HL-60 (cell line): ENCODE measurements around the gene RPS8.

Experiments used
- DNase-seq, 2 experiments: peaks; one replicate each; pipeline ENCODE4 v3.0.0-alpha.2; 2010 to 2020; ENCODE audit warnings: low read depth in 1 of 2, low spot score in 1 of 2
- H3K27ac ChIP-seq: fragments of 250-450 bp; sonication (Bioruptor Pico); replicated peaks from 2 replicates; pipeline ENCODE4 v1.5.1; 2020; ENCODE audit warnings: mild to moderate bottlenecking, moderate library complexity
- H3K27me3 ChIP-seq: fragments of 250-450 bp; sonication (Bioruptor Pico); 2 replicates; pipeline ENCODE4 v1.5.1; 2021; ENCODE audit warnings: mild to moderate bottlenecking, moderate library complexity; ENCODE audit not compliant: insufficient read depth, poor library complexity, severe bottlenecking
- H3K4me3 ChIP-seq: replicated peaks from 2 replicates; pipeline ENCODE4 v1.5.1; 2011; ENCODE audit warnings: mild to moderate bottlenecking, control low read depth, low read length; ENCODE audit not compliant: insufficient read depth
- CTCF ChIP-seq: IDR thresholded peaks from one replicate; pipeline ENCODE4 v1.5.1; 2011; ENCODE audit warnings: low read length, control low read depth, inconsistent platforms; ENCODE audit not compliant: insufficient read depth
- GABPA ChIP-seq: IDR thresholded peaks from 2 replicates; pipeline ENCODE4 v1.6.1; 2012; ENCODE audit warnings: low read depth
- POLR2AphosphoS5 ChIP-seq: IDR thresholded peaks from 2 replicates; pipeline ENCODE4 v1.6.1; 2012; ENCODE audit warnings: low read depth
- REST ChIP-seq: IDR thresholded peaks from 2 replicates; pipeline ENCODE4 v1.6.1; 2012; ENCODE audit warnings: low read depth; ENCODE audit not compliant: insufficient replicate concordance
- SPI1 ChIP-seq: IDR thresholded peaks from 2 replicates; pipeline ENCODE4 v1.6.1; 2012; ENCODE audit warnings: low read depth, mild to moderate bottlenecking, borderline replicate concordance

Gene RPS8

GRCh38 chr1:44784094-44785028 lies 9.0 kb downstream of the RPS8 start:
- no peak for DNase-seq
- Histone ChIP-seq H3K27me3 (no peaks in the 10 kb centered on the region), H3K4me3 (no peak overlapping the region), H3K27ac (no peak overlapping the region)
- TF ChIP-seq SPI1 = no peak

- Histone ChIP-seq H3K27ac (no peak overlapping the region), H3K27me3 (no peaks in the 10 kb centered on the region), H3K4me3 (no peak overlapping the region)
- no peak for DNase-seq
- TF ChIP-seq REST (no peak), CTCF (no peak), POLR2AphosphoS5 (no peak), SPI1 (no peak), GABPA (no peak)
These were observed 9.7 kb downstream of the RPS8 start for GRCh38 chr1:44785029-44785380.

GRCh38 chr1:44785501-44786137 lies 10.3 kb downstream of the RPS8 start:
- H3K27me3 ChIP-seq = no peaks in the 10 kb centered on the region
- TF ChIP-seq REST = no peak
- DNase-seq = no peak
- no peak overlapping the region for H3K27ac ChIP-seq
- peak overlapping the region; percentile 34 for H3K4me3 ChIP-seq

- TF ChIP-seq GABPA = no peak
- peak; percentile 14 for TF ChIP-seq REST
- peak; percentile 11; the same call in 1 of the 2 replicates for TF ChIP-seq SPI1
- TF ChIP-seq POLR2AphosphoS5 = peak; percentile 87
- peak; percentile 98 for TF ChIP-seq CTCF
- peak overlapping the region; percentile 34 for H3K4me3 ChIP-seq
- peak overlapping the region; percentile 35 for H3K27ac ChIP-seq
- no peaks in the 10 kb centered on the region for H3K27me3 ChIP-seq
- DNase-seq = peak; percentile 69 to 81
These were observed 10.9 kb downstream of the RPS8 start for GRCh38 chr1:44786138-44786840.
